Bronchial epithelial cell (primary cell): Measurements from ENCODE around the gene LAMA2. TPM values are rescaled to one million over a fixed set of nuclear protein-coding genes. Genes with fewer than 3 reads are reported as not detected.
A peak's percentile ranks its signal among the peaks of the same experiment; 100 is the strongest.

ENCODE experiments used
- DNase-seq: peaks from one replicate; pipeline ENCODE4 v3.0.0-alpha.2; 2010; ENCODE audit warnings: low read depth
- FAIRE-seq: peaks from 2 replicates; lab custom pipeline; 2011; peaks lifted over from hg19 to GRCh38; lab: Jason Lieb, UNC
- H3K27me3 ChIP-seq: 2 replicates; pipeline ENCODE4 v1.5.1; 2011; ENCODE audit warnings: low read length; ENCODE audit not compliant: control insufficient read depth, insufficient read depth
- H3K36me3 ChIP-seq: 2 replicates; pipeline ENCODE4 v1.5.1; 2011; ENCODE audit warnings: low read length; ENCODE audit not compliant: control insufficient read depth, insufficient read depth
- H3K4me3 ChIP-seq: 2 replicates; pipeline ENCODE4 v1.5.1; 2011; ENCODE audit warnings: mild to moderate bottlenecking, low read depth, low read length, control low read depth
- total RNA-seq: library from RNA; depleted of rRNA; stranded (reverse); fragments of >200 nt; gene quantifications from 2 replicates; pipeline ENCODE4 v1.2.1, GENCODE V29; 2014
- TF ChIP-seq, protein P1 (sequence below): IDR thresholded peaks from 2 replicates; pipeline ENCODE4 v1.5.1; 2011; ENCODE audit warnings: mild to moderate bottlenecking, moderate library complexity, low read length, control low read depth, inconsistent platforms; ENCODE audit not compliant: insufficient read depth, severe bottlenecking

The LAMA2 gene
- total RNA-seq, 1 donor from 2014 or later: 2.6 TPM

DNA sequence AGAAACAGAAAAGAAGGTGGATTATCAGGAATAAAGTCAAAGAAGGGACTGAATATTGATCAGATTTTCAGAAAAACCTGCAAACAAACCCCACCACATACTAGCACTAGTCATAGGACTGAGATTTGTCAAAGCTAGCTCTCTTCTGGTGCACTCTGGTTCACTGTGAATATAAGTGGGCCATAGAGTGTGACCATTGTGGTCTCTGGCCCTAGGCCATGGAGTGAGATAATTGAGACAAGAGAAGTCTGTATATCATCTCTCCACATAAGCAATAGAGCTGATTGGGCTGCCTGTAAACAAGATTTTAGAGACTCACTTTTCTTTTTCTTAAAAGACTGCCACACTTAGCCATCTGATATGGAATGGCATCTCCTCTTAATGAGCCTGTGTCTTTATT is 247.2 kb downstream of the LAMA2 start:
- FAIRE-seq (no peak), DNase-seq (no peak)
- Histone ChIP-seq H3K27me3 (no peaks in the 10 kb centered on the region), H3K36me3 (no peaks in the 10 kb centered on the region), H3K4me3 (no peak overlapping the region)
- TF ChIP-seq, protein P1, sequence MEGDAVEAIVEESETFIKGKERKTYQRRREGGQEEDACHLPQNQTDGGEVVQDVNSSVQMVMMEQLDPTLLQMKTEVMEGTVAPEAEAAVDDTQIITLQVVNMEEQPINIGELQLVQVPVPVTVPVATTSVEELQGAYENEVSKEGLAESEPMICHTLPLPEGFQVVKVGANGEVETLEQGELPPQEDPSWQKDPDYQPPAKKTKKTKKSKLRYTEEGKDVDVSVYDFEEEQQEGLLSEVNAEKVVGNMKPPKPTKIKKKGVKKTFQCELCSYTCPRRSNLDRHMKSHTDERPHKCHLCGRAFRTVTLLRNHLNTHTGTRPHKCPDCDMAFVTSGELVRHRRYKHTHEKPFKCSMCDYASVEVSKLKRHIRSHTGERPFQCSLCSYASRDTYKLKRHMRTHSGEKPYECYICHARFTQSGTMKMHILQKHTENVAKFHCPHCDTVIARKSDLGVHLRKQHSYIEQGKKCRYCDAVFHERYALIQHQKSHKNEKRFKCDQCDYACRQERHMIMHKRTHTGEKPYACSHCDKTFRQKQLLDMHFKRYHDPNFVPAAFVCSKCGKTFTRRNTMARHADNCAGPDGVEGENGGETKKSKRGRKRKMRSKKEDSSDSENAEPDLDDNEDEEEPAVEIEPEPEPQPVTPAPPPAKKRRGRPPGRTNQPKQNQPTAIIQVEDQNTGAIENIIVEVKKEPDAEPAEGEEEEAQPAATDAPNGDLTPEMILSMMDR: no peak

DNA sequence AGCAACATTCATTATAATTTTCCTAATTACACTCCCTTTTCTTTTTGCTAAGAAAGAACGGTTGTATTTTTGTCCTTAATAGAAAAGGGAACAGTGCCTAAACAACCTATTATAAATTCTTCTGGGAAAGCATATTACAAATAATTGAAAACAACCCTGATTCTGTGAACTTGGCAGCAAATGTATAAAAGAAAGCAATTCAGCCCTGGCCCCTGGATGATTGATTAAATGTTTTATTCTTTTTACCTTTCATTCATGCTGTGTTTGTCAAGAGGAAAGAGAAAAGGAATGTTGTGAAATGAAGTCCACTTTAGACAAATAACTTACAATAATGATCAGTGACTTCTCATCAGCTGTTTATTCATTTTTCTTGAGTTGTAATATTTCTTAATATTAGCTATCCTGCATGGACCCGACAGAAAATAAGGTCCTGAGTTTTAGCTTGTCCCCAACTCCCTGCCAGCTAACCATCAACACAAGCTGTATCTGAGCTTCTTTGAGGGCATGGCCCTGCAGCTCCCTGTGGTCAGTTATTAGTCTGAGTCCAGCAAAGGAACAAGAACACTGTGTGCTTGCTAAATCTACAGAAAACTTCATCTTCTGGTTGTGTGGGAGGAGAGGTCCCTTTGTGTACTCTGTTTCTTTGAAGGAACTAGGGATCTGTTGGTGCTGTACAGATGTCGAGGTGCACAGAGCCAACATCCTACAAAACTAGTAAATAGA is 248.2 kb downstream of the LAMA2 start:
- no peak for DNase-seq
- TF ChIP-seq, protein P1: no peak
- Histone ChIP-seq H3K27me3 (no peaks in the 10 kb centered on the region), H3K4me3 (no peak overlapping the region), H3K36me3 (no peaks in the 10 kb centered on the region)
- no peak for FAIRE-seq

DNA sequence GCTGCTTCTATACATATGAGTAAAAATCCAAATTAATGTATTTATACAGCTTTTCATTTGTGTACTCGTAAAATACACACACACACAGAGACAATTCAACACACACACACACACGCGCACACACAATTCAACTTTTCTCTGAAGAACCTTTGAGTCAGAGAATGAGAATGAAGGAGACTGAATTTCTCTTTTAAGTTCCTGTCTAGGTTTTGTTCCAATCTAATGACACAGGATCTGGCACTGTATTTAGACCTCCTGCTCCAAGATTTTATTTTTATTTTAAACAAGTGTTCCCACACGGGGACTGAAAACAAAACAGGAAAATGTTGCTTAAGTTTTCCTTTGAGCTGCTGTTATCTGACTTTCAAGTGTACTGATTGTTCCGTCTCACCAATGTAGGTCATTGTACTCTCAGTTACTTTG is 250.8 kb downstream of the LAMA2 start:
- DNase-seq (no peak), FAIRE-seq (no peak)
- Histone ChIP-seq H3K4me3 (no peak overlapping the region), H3K36me3 (no peaks in the 10 kb centered on the region), H3K27me3 (no peaks in the 10 kb centered on the region)
- TF ChIP-seq, protein P1: no peak

DNA sequence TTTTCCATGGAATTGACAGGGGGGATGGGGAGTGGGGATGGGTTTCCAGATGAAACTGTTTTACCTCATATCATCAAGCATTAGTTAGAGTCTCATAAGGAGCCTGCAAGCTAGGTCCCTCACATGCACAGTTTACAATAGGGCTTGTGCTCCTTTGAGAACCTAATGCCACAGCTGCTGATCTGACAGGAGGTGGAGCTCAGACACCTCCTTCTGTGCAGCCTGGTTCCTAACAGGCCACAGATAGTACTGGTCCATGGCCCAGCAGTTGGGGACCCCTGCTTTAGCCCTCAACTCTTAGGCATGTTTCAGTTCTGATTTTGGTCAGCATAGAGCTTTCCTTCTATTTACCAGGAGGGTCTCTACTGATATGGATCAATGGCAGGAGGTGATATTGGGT is 251.6 kb downstream of the LAMA2 start:
- TF ChIP-seq, protein P1: peak; percentile 17
- no peaks in the 10 kb centered on the region for H3K27me3 ChIP-seq
- H3K36me3 ChIP-seq: no peaks in the 10 kb centered on the region
- no peak overlapping the region for H3K4me3 ChIP-seq
- no peak for DNase-seq
- no peak for FAIRE-seq

DNA sequence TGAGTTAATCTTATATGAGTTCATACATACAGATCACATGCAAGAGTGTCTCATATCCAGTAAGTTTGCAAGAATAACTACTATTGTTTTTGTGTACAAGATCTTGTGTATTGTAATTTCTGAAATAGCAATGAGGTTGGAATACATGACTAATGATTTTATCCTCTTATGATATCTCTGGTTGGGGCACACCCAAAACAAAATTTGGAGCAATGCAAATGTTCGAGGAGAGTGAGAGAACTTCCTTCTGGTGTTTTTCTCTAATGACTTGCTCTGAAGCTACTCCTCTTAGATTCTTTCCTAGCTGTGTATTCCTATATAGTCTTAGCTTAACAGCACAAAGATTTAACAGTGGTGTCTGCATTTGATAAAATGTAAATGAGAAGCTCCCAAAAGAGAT is 252.5 kb downstream of the LAMA2 start:
- H3K36me3 ChIP-seq: no peaks in the 10 kb centered on the region
- FAIRE-seq: no peak
- no peak overlapping the region for H3K4me3 ChIP-seq
- DNase-seq: no peak
- TF ChIP-seq, protein P1: no peak
- no peaks in the 10 kb centered on the region for H3K27me3 ChIP-seq

DNA sequence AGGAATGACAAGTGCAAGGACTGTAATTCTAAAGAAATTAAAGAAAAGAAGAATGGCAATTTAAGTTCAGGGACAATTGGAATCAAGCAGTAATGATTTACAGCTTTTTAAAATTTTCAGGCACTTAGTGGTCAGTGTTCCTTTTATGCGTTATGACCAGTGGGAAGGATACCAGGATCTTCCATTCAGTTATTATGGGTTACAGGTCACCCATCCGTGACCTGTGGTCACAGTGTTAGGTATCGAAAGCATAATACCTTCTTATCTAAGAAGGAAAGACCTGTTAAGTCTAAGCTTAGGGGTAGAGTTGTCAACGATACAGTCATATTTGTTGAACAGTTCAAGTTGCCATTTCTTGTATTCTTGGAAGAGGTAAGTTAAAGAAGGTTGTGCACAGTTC is 253.8 kb downstream of the LAMA2 start:
- Histone ChIP-seq H3K4me3 (no peak overlapping the region), H3K36me3 (no peaks in the 10 kb centered on the region), H3K27me3 (no peaks in the 10 kb centered on the region)
- TF ChIP-seq, protein P1: no peak
- DNase-seq: no peak
- FAIRE-seq: no peak
